Stimulated activated CD4-positive, alpha-beta T cell treated with anti-CD3 and anti-CD28 coated beads, TNF-alpha, amount 100 ng/mL, for 48 hours (primary cell): ENCODE results near the gene VWA1.
"Not testable (repeated sequence)": the region's sequence is repeated elsewhere in the genome, so short reads cannot be mapped to it uniquely, and the experiment has no call there.

Source experiments
- DNase-seq, 3 donors: peaks; one replicate each; pipeline ENCODE4 v3.0.0-alpha.2; 2020; ENCODE audit warnings: low read depth in 3 of 3

The VWA1 gene

GRCh38 chr1:1435106-1435903, at the start of gene VWA1:
Gene VWA1, plus strand, starts transcription at chr1:1435690. Its CDS starts 59 bp downstream, at chr1:1435749.
- DNase-seq, result peak; percentile 25 to 68 (median 45)

- DNase-seq, result no peak
These were observed 49.6 kb upstream of the VWA1 start for GRCh38 chr1:1385931-1386330.

- no peak for DNase-seq
These were observed 48.1 kb upstream of the VWA1 start for GRCh38 chr1:1387098-1388077.

GRCh38 chr1:1388078-1388472, 47.4 kb upstream of the VWA1 start:
- no peak for DNase-seq

- no peak for DNase-seq
These were observed 44.8 kb upstream of the VWA1 start for GRCh38 chr1:1390675-1391074.

GRCh38 chr1:1391225-1391624, 44.3 kb upstream of the VWA1 start:
- DNase-seq, result no peak

GRCh38 chr1:1393014-1393413, 42.5 kb upstream of the VWA1 start:
- no peak for DNase-seq

- DNase-seq, result no peak
These were observed 42.1 kb upstream of the VWA1 start for GRCh38 chr1:1393428-1393827.

GRCh38 chr1:1394116-1394515, 41.4 kb upstream of the VWA1 start:
- no peak for DNase-seq

- no peak for DNase-seq
These were observed 40.3 kb upstream of the VWA1 start for GRCh38 chr1:1395166-1395565.

GRCh38 chr1:1397839-1398523, 37.5 kb upstream of the VWA1 start:
- no peak for DNase-seq

- no peak for DNase-seq
These were observed 36.8 kb upstream of the VWA1 start for GRCh38 chr1:1398677-1399186.

GRCh38 chr1:1399187-1399871, 36.2 kb upstream of the VWA1 start, which contains the start of gene CCNL2:
Gene CCNL2, minus strand, starts transcription at chr1:1399335. Its CDS starts 29 bp downstream, at chr1:1399306.
- peak; percentile 99 for DNase-seq

- no peak for DNase-seq
These were observed 35.5 kb upstream of the VWA1 start for GRCh38 chr1:1399872-1400575.

- no peak for DNase-seq
These were observed 34.7 kb upstream of the VWA1 start for GRCh38 chr1:1400576-1401456.

- no peak for DNase-seq
These were observed 34.0 kb upstream of the VWA1 start for GRCh38 chr1:1401457-1402010.

GRCh38 chr1:1402072-1402900, 33.2 kb upstream of the VWA1 start:
- peak in 1 of 3 donors; percentile 32 for DNase-seq

- DNase-seq, result not testable (repeated sequence)
These were observed 32.5 kb upstream of the VWA1 start for GRCh38 chr1:1402901-1403392.
